ENCODE data around the gene IGSF3.

IGSF3 gene

GRCh38 chr1:116667575-116668105 lies at the start of gene IGSF3:
TSS of gene IGSF3 (minus strand) at chr1:116667733. CDS start at chr1:116666326, 1,407 bp downstream.
- H3K27me3 Mint-ChIP-seq = peaks cover 51 to 60% of the 10 kb centered on the region in 2 donors
- DNase-seq = peak; percentile 29

GRCh38 chr1:116717318-116717717 lies 49.8 kb upstream of the IGSF3 start:
- Mint-ChIP-seq H3K4me1 (peaks cover under 1 to 3% of the 10 kb centered on the region in 2 donors), H3K27me3 (peaks cover 2 to 5% of the 10 kb centered on the region in 2 donors), H3K4me3 (no peak overlapping the region), H3K36me3 (no peaks in the 10 kb centered on the region), H3K9me3 (peaks cover 0 to 3% of the 10 kb centered on the region in 2 donors), H3K27ac (no peak overlapping the region)
- DNase-seq (no peak), ATAC-seq (replicated peaks) (no peak)

More at GRCh38 chr1:116667575-116668105, at the start of gene IGSF3:
- peaks cover 28 to 29% of the 10 kb centered on the region in 2 donors for H3K36me3 Mint-ChIP-seq
- peak within 1 kb of the TSS; percentile 84 to 85 for H3K4me3 Mint-ChIP-seq
- peak; percentile 80 to 82 for ATAC-seq (replicated peaks)
- no peak within 1 kb of the TSS for H3K27ac Mint-ChIP-seq
- H3K4me1 Mint-ChIP-seq = peaks cover 26 to 40% of the 10 kb centered on the region in 2 donors
- H3K9me3 Mint-ChIP-seq = no peaks in the 10 kb centered on the region

GRCh38 chr1:116716391-116716790 lies 48.9 kb upstream of the IGSF3 start:
- no peak for DNase-seq
- no peaks in the 10 kb centered on the region for H3K36me3 Mint-ChIP-seq
- ATAC-seq (replicated peaks) = no peak
- H3K27me3 Mint-ChIP-seq = peaks cover 4 to 5% of the 10 kb centered on the region in 2 donors
- peaks cover 2 to 6% of the 10 kb centered on the region in 2 donors for H3K4me1 Mint-ChIP-seq
- no peak overlapping the region for H3K4me3 Mint-ChIP-seq
- H3K27ac Mint-ChIP-seq = no peak overlapping the region
- H3K9me3 Mint-ChIP-seq = peaks cover 0 to 3% of the 10 kb centered on the region in 2 donors

GRCh38 chr1:116713474-116713873 lies 45.9 kb upstream of the IGSF3 start:
- H3K27me3 Mint-ChIP-seq = peaks cover 2 to 5% of the 10 kb centered on the region in 2 donors
- ATAC-seq (replicated peaks) = no peak

GRCh38 chr1:116712510-116712909 lies 45.0 kb upstream of the IGSF3 start:
- Mint-ChIP-seq H3K36me3 (no peaks in the 10 kb centered on the region), H3K27ac (no peak overlapping the region), H3K9me3 (peaks cover 0 to under 1% of the 10 kb centered on the region in 2 donors), H3K4me1 (peaks cover 4 to 6% of the 10 kb centered on the region in 2 donors), H3K4me3 (no peak overlapping the region), H3K27me3 (peaks cover 7 to 14% of the 10 kb centered on the region in 2 donors)
- no peak for DNase-seq
- no peak for ATAC-seq (replicated peaks)

More at GRCh38 chr1:116713474-116713873, 45.9 kb upstream of the IGSF3 start:
- no peak for DNase-seq
- no peaks in the 10 kb centered on the region for H3K36me3 Mint-ChIP-seq
- peaks cover 0 to 3% of the 10 kb centered on the region in 2 donors for H3K9me3 Mint-ChIP-seq
- H3K27ac Mint-ChIP-seq = no peak overlapping the region
- H3K4me3 Mint-ChIP-seq = no peak overlapping the region
- H3K4me1 Mint-ChIP-seq = peaks cover 4 to 6% of the 10 kb centered on the region in 2 donors

- ATAC-seq (replicated peaks) = peak; percentile 80 to 87
- no peak overlapping the region for H3K27ac Mint-ChIP-seq
These were observed 43.8 kb upstream of the IGSF3 start for GRCh38 chr1:116711263-116711840.

GRCh38 chr1:116710420-116711262 lies 43.1 kb upstream of the IGSF3 start:
- Mint-ChIP-seq H3K27me3 (peaks cover 13 to 16% of the 10 kb centered on the region in 2 donors), H3K36me3 (no peaks in the 10 kb centered on the region), H3K4me1 (peaks cover 4 to 6% of the 10 kb centered on the region in 2 donors), H3K9me3 (no peaks in the 10 kb centered on the region), H3K27ac (no peak overlapping the region), H3K4me3 (no peak overlapping the region)
- ATAC-seq (replicated peaks) = no peak
- DNase-seq = no peak

More at GRCh38 chr1:116711263-116711840, 43.8 kb upstream of the IGSF3 start:
- peaks cover 4 to 6% of the 10 kb centered on the region in 2 donors for H3K4me1 Mint-ChIP-seq
- no peaks in the 10 kb centered on the region for H3K36me3 Mint-ChIP-seq
- no peak overlapping the region for H3K4me3 Mint-ChIP-seq
- DNase-seq = no peak
- peaks cover 13 to 16% of the 10 kb centered on the region in 2 donors for H3K27me3 Mint-ChIP-seq
- no peaks in the 10 kb centered on the region for H3K9me3 Mint-ChIP-seq

GRCh38 chr1:116709666-116710167 lies 42.2 kb upstream of the IGSF3 start:
- Mint-ChIP-seq H3K4me3 (no peak overlapping the region), H3K27me3 (peaks cover 13 to 16% of the 10 kb centered on the region in 2 donors), H3K4me1 (peaks cover 4 to 6% of the 10 kb centered on the region in 2 donors), H3K9me3 (no peaks in the 10 kb centered on the region), H3K36me3 (no peaks in the 10 kb centered on the region), H3K27ac (no peak overlapping the region)
- ATAC-seq (replicated peaks) = no peak
- no peak for DNase-seq

GRCh38 chr1:116708255-116708900 lies 40.8 kb upstream of the IGSF3 start:
- peaks cover 0 to 2% of the 10 kb centered on the region in 2 donors for H3K36me3 Mint-ChIP-seq
- DNase-seq = no peak
- no peak for ATAC-seq (replicated peaks)
- peaks cover 13 to 16% of the 10 kb centered on the region in 2 donors for H3K27me3 Mint-ChIP-seq
- no peaks in the 10 kb centered on the region for H3K9me3 Mint-ChIP-seq
- H3K27ac Mint-ChIP-seq = no peak overlapping the region
- H3K4me1 Mint-ChIP-seq = peaks cover 4 to 6% of the 10 kb centered on the region in 2 donors
- H3K4me3 Mint-ChIP-seq = no peak overlapping the region

GRCh38 chr1:116706841-116707240 lies 39.3 kb upstream of the IGSF3 start:
- Mint-ChIP-seq H3K36me3 (peaks cover 0 to 2% of the 10 kb centered on the region in 2 donors), H3K27me3 (peaks cover 12 to 13% of the 10 kb centered on the region in 2 donors), H3K27ac (no peak overlapping the region), H3K4me3 (no peak overlapping the region), H3K4me1 (peaks cover 0 to 2% of the 10 kb centered on the region in 2 donors), H3K9me3 (peaks cover 0 to 2% of the 10 kb centered on the region in 2 donors)
- ATAC-seq (replicated peaks) = no peak
- DNase-seq = no peak

GRCh38 chr1:116706123-116706522 lies 38.6 kb upstream of the IGSF3 start:
- peaks cover 0 to 2% of the 10 kb centered on the region in 2 donors for H3K9me3 Mint-ChIP-seq
- no peak overlapping the region for H3K27ac Mint-ChIP-seq
- ATAC-seq (replicated peaks) = no peak

GRCh38 chr1:116704278-116704677 lies 36.7 kb upstream of the IGSF3 start:
- Mint-ChIP-seq H3K36me3 (peaks cover 0 to 2% of the 10 kb centered on the region in 2 donors), H3K27me3 (peaks cover 12 to 13% of the 10 kb centered on the region in 2 donors), H3K27ac (no peak overlapping the region), H3K4me3 (no peak overlapping the region), H3K9me3 (peaks cover 0 to 2% of the 10 kb centered on the region in 2 donors), H3K4me1 (no peaks in the 10 kb centered on the region)
- DNase-seq (no peak), ATAC-seq (replicated peaks) (no peak)

More at GRCh38 chr1:116706123-116706522, 38.6 kb upstream of the IGSF3 start:
- DNase-seq = no peak
- Mint-ChIP-seq H3K36me3 (peaks cover 0 to 2% of the 10 kb centered on the region in 2 donors), H3K4me1 (peaks cover 0 to under 1% of the 10 kb centered on the region in 2 donors), H3K4me3 (no peak overlapping the region), H3K27me3 (peaks cover 12 to 13% of the 10 kb centered on the region in 2 donors)

GRCh38 chr1:116699605-116700004 lies 32.1 kb upstream of the IGSF3 start:
- no peak for ATAC-seq (replicated peaks)
- H3K9me3 Mint-ChIP-seq = peaks cover 0 to 2% of the 10 kb centered on the region in 2 donors
- H3K27ac Mint-ChIP-seq = no peak overlapping the region
- H3K27me3 Mint-ChIP-seq = no peaks in the 10 kb centered on the region
- no peak overlapping the region for H3K4me3 Mint-ChIP-seq
- H3K4me1 Mint-ChIP-seq = peaks cover 0 to 1% of the 10 kb centered on the region in 2 donors
- DNase-seq = no peak
- peaks cover 0 to 2% of the 10 kb centered on the region in 2 donors for H3K36me3 Mint-ChIP-seq

- Mint-ChIP-seq H3K36me3 (no peaks in the 10 kb centered on the region), H3K9me3 (peaks cover 0 to 2% of the 10 kb centered on the region in 2 donors), H3K27ac (no peak overlapping the region), H3K4me1 (peaks cover 0 to 1% of the 10 kb centered on the region in 2 donors), H3K4me3 (no peak overlapping the region), H3K27me3 (no peaks in the 10 kb centered on the region)
- ATAC-seq (replicated peaks) (no peak), DNase-seq (no peak)
These were observed 30.7 kb upstream of the IGSF3 start for GRCh38 chr1:116698244-116698595.

All from stimulated activated naive B cell treated with anti-CD40 and anti-IgM and Interleukin-4, amounts not matched to agents 10 μg/mL and 1 μg/mL and 100 μg/mL, for 72 hours (primary cell).